ENCODE data around the gene RNF227.

The RNF227 gene

GRCh38 chr17:7897090-7897489 lies 19.0 kb downstream of the RNF227 start:
- no peaks in the 10 kb centered on the region for H3K36me3 ChIP-seq (ENCODE audit: insufficient read depth)
- H3K4me2 ChIP-seq = no peak overlapping the region
- TF ChIP-seq CTCF (conservative IDR thresholded peaks at IDR 0.05; ENCODE audit: low read depth, low read length) = no peak
- no peaks in the 10 kb centered on the region for H4K20me1 ChIP-seq (ENCODE audit: insufficient read depth)
- H3K27me3 ChIP-seq (ENCODE audit: insufficient read depth, low read depth) = no peaks in the 10 kb centered on the region
- no peak overlapping the region for H3K9ac ChIP-seq
- no peak overlapping the region for H2AFZ ChIP-seq (ENCODE audit: low read depth)
- no peaks in the 10 kb centered on the region for H3K4me1 ChIP-seq (ENCODE audit: low read depth, poor library complexity, severe bottlenecking)
- no peak overlapping the region for H3K4me3 ChIP-seq (IDR thresholded peaks at IDR 0.05; ENCODE audit: insufficient read depth, low read depth, low read length)
- H3K79me2 ChIP-seq (ENCODE audit: insufficient read depth, low read depth) = no peaks in the 10 kb centered on the region
- no peak overlapping the region for H3K27ac ChIP-seq

DNA sequence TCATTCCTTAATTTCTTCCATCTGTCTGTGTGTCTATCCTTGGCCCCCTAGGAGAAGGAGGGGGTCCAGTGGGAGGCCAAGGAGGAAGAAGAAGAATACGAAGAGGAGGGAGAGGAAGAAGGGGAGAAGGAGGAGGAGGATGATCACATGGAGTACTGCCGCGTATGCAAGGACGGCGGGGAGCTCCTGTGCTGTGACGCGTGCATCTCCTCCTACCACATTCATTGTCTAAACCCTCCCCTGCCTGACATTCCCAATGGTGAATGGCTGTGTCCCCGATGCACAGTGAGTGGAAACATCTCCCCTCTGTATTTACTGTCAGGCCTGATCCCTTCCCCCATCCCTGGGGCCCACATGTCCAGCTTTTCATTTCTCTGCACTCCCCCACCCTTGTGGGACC lies 21.2 kb downstream of the RNF227 start:
- Histone ChIP-seq H3K36me3 (ENCODE audit: insufficient read depth) (no peaks in the 10 kb centered on the region), H3K4me2 (no peak overlapping the region), H4K20me1 (ENCODE audit: insufficient read depth) (no peaks in the 10 kb centered on the region), H3K27me3 (ENCODE audit: insufficient read depth, low read depth) (no peaks in the 10 kb centered on the region), H3K27ac (no peak overlapping the region), H2AFZ (ENCODE audit: low read depth) (no peak overlapping the region), H3K9ac (no peak overlapping the region), H3K4me3 (IDR thresholded peaks at IDR 0.05; ENCODE audit: insufficient read depth, low read depth, low read length) (no peak overlapping the region), H3K4me1 (ENCODE audit: low read depth, poor library complexity, severe bottlenecking) (no peaks in the 10 kb centered on the region), H3K79me2 (ENCODE audit: insufficient read depth, low read depth) (no peaks in the 10 kb centered on the region)
- TF ChIP-seq CTCF (conservative IDR thresholded peaks at IDR 0.05; ENCODE audit: low read depth, low read length) = no peak

DNA sequence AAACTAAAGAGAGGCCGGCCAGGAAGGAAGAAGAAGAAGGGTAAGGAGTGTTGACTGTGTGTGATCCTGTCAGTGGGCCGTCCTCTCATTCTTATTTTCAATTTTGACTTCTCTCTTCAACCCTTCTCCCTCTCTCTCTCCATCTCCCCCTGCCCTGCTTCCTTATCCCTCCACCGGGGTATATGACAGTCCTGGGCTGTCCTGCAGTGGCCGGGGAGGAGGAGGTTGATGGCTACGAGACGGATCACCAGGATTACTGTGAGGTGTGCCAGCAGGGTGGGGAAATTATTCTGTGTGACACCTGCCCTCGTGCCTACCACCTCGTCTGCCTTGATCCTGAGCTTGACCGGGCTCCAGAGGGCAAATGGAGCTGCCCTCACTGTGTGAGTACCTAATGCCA lies 21.9 kb downstream of the RNF227 start:
- no peak overlapping the region for H3K4me3 ChIP-seq (IDR thresholded peaks at IDR 0.05; ENCODE audit: insufficient read depth, low read depth, low read length)
- no peaks in the 10 kb centered on the region for H3K4me1 ChIP-seq (ENCODE audit: low read depth, poor library complexity, severe bottlenecking)
- no peak for TF ChIP-seq CTCF (conservative IDR thresholded peaks at IDR 0.05; ENCODE audit: low read depth, low read length)
- no peaks in the 10 kb centered on the region for H3K79me2 ChIP-seq (ENCODE audit: insufficient read depth, low read depth)
- no peaks in the 10 kb centered on the region for H3K27me3 ChIP-seq (ENCODE audit: insufficient read depth, low read depth)
- no peak overlapping the region for H3K4me2 ChIP-seq
- H3K9ac ChIP-seq = no peak overlapping the region
- H2AFZ ChIP-seq (ENCODE audit: low read depth) = no peak overlapping the region
- H4K20me1 ChIP-seq (ENCODE audit: insufficient read depth) = no peaks in the 10 kb centered on the region
- H3K36me3 ChIP-seq (ENCODE audit: insufficient read depth) = no peaks in the 10 kb centered on the region
- H3K27ac ChIP-seq = no peak overlapping the region

DNA sequence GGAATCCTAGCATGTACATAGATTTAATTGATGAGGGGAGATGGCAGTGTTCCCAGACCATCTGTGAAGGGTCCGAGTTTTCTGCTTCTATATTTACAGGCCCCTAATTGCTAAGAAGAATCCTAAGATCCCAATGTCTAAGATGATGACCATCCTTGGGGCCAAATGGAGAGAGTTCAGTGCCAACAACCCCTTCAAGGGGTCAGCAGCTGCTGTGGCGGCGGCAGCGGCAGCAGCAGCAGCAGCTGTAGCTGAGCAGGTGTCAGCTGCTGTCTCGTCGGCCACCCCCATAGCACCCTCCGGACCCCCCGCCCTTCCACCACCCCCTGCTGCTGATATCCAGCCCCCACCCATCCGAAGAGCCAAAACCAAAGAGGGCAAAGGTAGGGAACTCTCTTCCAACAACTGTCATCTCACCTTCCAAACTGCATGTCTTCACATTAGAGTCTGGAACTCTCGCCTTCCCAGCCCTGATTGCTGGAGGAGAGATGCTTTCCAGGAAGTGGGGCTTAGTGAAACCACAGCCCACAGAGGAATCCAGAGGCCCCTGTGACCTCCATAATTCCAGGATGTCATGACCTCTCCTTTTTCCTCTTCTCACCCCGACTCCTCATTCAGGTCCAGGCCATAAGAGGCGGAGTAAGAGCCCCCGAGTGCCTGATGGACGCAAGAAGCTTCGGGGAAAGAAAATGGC lies 22.8 kb downstream of the RNF227 start:
- Histone ChIP-seq H4K20me1 (ENCODE audit: insufficient read depth) (no peaks in the 10 kb centered on the region), H3K9ac (no peak overlapping the region), H3K79me2 (ENCODE audit: insufficient read depth, low read depth) (no peaks in the 10 kb centered on the region), H3K4me1 (ENCODE audit: low read depth, poor library complexity, severe bottlenecking) (no peaks in the 10 kb centered on the region), H3K4me3 (IDR thresholded peaks at IDR 0.05; ENCODE audit: insufficient read depth, low read depth, low read length) (no peak overlapping the region), H3K27me3 (ENCODE audit: insufficient read depth, low read depth) (no peaks in the 10 kb centered on the region), H2AFZ (ENCODE audit: low read depth) (no peak overlapping the region), H3K36me3 (ENCODE audit: insufficient read depth) (no peaks in the 10 kb centered on the region), H3K4me2 (no peak overlapping the region), H3K27ac (no peak overlapping the region)
- TF ChIP-seq CTCF (conservative IDR thresholded peaks at IDR 0.05; ENCODE audit: low read depth, low read length) = no peak
